GM18505 (cell line): ENCODE data around the gene SPHK1.
A peak's percentile ranks its signal among the peaks of the same experiment; 100 is the strongest.

ENCODE experiments used
- ATAC-seq: cut with Tn5 transposase; IDR thresholded peaks from one replicate; pipeline ENCODE4 v1.9.1; 2021; ENCODE audit not compliant: unreplicated experiment
- POLR2A ChIP-seq: IDR thresholded peaks from 4 replicates; pipeline ENCODE4 v1.6.1; 2011; ENCODE audit warnings: borderline replicate concordance; ENCODE audit not compliant: insufficient read depth, insufficient read length; ENCODE audit errors: extremely low read depth

SPHK1 gene

DNA sequence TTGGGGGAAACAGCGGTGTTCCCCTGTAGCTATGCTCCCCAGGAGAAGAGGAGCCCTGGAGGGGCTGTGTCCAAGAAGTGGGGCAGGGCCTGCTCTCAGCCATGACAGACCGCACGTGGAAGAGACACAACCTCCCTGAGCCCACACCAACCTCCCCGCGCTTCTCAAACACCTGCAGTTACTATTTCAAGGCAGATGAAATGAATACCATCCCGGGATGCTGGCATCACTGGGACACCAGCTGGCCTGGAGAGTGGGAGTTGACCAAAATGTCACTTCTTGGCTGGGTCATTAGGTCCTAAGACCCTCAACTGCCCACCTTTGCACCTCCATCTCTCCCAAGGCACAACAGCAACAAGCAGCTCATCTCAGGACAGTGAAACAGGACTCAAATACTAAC lies 32.0 kb downstream of the SPHK1 start:
- TF ChIP-seq POLR2A = no peak
- no peak for ATAC-seq

DNA sequence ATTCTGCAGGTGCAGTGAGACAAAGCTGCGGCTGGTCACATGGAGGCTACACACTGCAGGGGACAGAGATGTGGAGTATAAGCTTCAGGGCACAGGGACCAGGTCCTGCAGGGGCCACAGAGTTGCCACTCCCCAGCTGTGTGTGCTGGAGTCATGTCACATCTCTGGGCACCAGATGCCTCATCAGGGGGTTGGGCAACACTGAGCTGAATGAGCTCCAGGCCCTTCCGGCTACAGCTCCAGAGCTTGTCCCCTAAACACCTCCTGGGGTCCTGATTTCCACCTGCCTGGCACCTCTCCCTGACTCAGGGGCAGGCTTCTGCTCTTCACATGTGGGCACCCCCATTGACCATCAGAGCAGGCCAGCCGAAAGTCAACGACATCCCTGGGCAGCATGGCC lies 32.5 kb downstream of the SPHK1 start:
- no peak for TF ChIP-seq POLR2A
- ATAC-seq = no peak

DNA sequence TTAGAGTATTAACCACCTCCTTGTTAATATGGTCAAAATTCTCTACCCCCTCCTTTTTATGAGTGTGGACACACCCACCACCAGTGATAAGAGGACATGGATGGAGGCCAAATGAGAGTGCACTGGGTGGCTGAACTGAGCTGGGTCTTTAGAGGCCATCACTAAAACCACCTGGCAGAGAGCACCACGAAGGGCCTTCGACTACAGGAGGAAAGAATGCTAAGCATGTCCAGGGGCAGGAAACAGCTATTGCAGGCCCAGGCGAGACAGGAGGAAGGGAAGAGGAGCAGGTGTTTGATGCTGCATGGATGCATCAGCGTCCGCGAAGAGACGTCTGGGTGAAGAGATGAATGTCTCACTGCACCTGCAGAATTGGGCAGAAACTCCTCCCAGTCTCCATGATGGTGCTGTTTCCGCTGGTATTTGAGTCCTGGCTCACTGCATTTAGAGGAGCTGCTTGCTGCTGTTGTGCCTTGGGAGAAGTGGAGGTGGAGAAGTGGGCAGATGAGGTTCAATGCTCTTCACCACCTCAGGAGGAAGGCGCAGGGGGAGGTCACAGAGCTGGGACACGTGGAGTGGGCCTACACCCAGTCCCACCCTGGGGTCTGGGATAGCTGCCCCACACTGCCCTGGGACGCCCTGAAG lies 33.2 kb downstream of the SPHK1 start:
- no peak for ATAC-seq
- TF ChIP-seq POLR2A = no peak

DNA sequence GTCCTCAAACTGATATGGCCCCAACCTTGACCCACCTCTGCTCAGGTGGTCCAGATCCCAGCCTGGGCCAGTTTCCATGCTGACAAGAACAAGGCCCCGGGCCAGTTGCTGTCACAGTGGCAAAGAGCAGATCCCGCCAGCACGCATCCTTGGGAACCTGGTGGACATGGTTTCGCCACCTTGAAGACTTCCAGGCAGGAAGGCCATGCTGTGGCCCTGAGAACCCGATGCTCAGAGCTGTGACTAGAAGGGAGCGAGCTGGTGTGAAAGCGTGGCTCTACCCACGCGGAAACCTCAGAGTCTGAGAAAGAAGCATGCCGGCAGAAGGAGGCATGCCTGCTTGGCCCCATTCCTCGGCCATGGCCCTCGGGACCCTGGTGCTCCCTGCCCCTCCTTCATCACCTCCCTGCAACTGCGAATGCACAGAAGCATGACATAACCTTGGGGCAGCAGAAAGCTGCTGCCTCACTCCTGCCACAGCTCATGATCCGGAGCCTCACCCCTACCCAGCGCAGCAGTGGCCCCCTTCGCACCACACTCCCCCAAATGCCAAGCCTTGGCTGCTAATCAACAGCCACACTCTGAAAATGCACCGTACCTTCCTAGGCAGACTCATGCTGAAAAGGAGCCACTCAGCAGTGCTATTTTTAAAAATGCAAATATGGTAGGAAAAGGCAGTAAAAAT lies 35.3 kb downstream of the SPHK1 start:
- no peak for ATAC-seq

DNA sequence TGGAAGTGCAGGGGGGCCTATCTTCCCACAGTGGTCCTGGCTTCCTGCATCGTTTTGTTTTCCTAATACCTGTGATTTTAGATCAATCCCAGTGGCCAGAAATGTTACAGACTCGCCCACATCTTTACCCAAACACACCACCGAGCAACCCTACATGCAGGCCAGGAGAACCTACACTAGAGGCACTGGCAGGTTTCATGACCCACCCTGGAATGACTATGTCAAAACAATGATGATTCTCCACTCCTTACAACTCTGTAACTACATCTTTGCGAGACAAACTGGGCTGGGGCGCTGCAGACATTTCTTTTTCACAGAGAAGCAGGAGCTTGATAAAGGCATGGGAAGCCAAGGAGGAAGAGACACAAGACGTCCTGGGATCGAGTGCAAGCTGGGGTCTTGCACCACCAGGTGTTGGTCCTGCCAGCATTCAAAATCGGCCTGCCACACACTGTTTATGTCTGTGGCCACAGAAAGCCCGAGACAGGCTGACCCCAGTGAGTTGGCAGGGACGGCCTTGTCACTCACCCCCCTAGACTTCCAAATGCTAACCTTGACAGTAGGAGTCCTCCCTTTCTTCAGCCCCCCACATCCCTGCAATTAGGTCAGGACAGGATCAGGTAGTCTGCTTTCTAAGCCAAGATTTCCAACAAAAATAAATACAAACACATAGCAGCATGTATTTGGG lies 36.1 kb downstream of the SPHK1 start:
- TF ChIP-seq POLR2A = no peak
- no peak for ATAC-seq

More for the DNA sequence above, 35.3 kb downstream of the SPHK1 start:
- TF ChIP-seq POLR2A = no peak

DNA sequence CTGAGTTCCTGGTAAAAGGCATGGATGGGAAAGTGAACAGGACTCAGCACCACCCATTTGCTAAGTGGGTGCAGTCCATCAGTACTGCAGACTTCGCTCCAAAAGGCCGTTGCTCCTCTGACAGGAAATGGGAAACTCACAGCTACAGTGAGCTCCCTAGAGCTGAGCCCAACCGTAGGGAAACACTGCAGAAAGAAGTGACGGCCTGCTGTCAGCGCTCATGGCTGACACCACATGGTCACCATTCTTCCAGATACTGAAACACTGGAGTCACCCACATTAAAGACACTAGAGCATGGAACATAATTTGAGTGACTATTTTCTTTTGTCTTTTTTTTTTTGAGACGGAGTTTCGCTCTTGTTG lies 36.6 kb downstream of the SPHK1 start:
- TF ChIP-seq POLR2A = no peak
- ATAC-seq = no peak

DNA sequence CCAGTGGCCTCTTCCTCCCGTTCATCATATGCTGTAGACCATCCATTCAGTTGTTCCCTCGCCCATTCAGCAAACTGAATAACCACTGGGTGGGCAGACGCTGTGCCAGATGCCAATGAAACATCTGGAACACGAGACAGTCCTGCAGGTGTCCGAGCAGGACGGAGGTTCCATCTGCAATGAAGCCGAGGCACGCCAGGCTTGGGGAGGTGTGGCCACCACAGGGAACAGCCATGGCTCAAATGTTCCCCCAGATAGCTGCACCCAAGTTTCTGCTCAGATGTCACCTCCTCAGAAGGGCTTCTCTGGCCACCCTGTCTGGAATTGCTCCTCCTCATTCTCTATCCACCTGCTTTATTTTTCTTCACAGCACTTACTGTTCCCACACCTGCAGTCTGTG lies 38.0 kb downstream of the SPHK1 start:
- ATAC-seq = no peak
- TF ChIP-seq POLR2A = no peak

DNA sequence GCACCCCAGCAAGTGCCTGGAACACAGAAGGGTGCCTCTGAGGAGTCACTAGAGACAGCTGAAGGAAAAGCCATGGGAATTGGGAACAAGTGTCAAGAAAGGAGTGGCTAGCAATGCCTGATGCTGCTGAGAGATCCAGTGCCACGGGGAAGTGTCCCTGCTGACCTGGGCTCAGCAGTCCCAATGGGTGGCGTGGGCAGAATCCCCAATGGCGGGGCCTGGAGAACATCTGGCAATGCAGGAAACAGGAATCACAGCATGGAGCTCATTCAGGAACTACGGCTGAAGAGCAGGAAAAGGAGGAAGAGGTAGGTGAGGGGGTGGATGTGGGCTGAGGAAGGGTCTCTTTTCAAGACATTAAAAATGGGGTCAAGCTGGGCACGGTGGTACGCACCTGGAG lies 38.5 kb downstream of the SPHK1 start:
- TF ChIP-seq POLR2A = no peak
- no peak for ATAC-seq

DNA sequence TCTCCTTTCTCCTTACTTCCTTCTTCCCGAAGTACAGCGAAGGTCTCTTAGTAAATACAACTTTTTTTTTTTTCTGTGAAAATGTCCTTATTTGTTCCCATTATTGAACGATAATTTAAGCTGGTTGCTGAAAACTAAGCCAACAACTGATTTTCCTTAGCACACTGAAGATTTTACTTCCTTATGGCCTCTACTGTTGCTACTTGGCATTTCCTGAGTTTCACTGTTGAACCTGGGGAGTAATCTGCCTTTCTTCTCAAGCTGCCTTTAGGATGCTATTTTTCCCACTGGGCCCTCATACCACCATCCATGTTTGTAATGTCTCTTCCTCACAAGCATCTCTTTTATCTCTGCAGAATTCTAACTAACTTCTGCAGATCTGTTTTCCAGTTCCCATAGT lies 42.4 kb downstream of the SPHK1 start:
- no peak for ATAC-seq
- TF ChIP-seq POLR2A = no peak

DNA sequence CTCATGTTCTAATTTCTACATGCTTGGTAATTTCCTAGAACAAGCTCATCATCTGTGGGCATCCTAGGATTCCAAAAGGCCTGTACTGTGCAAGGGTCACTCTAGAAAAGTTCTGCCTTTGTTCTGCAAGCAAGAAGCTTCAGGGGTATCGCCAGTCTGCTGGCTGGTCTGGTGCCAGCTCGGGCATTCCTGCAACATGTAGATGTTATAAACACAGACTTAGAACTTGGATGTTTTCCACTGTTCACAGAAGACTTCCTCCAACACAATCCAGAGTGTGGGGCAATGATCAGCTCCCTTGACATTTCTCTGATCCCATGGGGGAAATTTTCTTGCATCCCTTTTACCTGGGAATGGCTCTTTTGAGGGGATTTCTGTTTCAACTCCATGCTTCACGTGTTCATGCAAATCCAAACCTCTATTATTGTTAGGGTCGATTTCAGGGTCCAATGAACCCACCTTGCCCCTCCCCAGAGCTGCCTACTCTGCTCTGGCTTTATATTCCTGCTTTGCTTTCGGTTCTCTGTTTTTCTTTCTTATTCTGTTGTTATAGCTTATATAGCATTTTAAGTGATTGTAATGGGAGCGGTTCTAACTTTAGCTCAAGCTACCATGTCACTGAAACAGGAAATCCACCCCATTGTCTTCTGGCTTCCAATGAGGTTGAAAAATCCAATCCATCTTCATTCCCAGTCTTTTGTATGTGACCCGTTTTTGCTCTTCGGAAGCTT lies 43.3 kb downstream of the SPHK1 start:
- peak; percentile 44 for ATAC-seq
- TF ChIP-seq POLR2A = no peak

DNA sequence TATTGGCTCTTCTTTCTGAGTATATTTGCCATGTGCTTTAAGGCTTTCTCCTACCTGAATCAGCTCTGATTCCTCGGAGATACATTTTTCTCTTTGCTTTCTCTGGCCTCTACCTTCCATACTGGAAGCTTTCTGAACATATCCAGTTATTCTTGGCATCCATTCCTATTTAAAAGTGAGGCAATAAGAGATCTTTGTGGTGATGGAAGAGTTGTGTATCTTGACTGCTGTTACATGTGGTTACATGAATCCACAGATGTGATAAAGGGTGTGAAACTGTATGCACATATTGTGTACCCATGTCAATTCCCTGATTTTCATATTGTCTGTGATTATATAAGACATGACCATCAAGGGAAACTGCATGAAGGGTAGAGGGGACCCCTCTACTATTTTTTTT lies 44.1 kb downstream of the SPHK1 start:
- ATAC-seq = no peak

DNA sequence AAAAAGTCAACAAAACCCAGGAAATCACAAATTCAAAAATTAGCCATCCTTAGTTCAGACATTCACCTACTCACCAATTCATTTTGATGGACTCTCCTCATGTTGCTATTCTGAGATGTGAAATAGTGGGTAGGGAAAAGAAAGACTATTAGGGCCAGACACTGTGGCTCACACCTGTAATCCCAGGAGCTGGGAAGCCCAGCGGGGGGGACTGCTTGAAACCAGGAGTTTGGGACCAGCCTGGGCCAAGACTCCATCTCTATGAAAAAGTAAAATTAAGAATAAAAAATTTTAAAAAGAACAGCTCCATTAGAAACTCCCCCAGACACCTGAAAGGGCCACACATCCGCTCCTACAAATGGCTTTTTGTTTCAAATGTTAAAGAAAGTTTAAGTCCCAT lies 47.1 kb downstream of the SPHK1 start:
- no peak for TF ChIP-seq POLR2A
- ATAC-seq = no peak

More for the DNA sequence above, 44.1 kb downstream of the SPHK1 start:
- TF ChIP-seq POLR2A = no peak

DNA sequence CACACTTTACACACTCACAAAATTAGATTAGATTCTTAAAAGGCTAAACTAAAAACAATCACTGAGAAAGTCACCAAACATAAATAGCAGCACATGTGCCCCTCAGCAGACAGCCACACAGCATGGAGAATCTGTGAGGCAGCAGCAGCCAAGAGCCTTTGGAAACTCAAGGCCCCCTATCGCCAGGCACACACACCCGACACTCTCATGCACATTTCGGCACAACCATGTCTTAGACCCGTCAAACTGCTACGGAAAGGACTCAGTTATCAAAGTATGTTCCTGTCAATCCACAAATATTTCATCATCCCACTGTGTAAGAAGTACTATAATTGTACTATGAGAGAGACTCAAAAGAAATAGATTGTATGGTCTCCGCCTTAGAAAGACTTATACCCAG lies 47.6 kb downstream of the SPHK1 start:
- ATAC-seq = no peak
- no peak for TF ChIP-seq POLR2A
